GM12891 (cell line): ENCODE data around the gene ST6GAL1.

Experiments
- PAX5 ChIP-seq: IDR thresholded peaks from 2 replicates; pipeline ENCODE4 v1.6.1; 2011; ENCODE audit warnings: low read length, moderate library complexity, mild to moderate bottlenecking; ENCODE audit not compliant: insufficient read depth, severe bottlenecking
- POLR2A ChIP-seq: IDR thresholded peaks from 2 replicates; pipeline ENCODE4 v1.6.1; 2011; ENCODE audit warnings: low read depth, low read length, control low read depth
- POLR2AphosphoS5 ChIP-seq: IDR thresholded peaks from 2 replicates; pipeline ENCODE4 v1.6.1; 2011; ENCODE audit warnings: low read depth, low read length, control low read depth
- POU2F2 ChIP-seq: IDR thresholded peaks from 2 replicates; pipeline ENCODE4 v1.6.1; 2011; ENCODE audit warnings: low read depth, mild to moderate bottlenecking, control low read depth, low read length, moderate library complexity
- SPI1 ChIP-seq: IDR thresholded peaks from 2 replicates; pipeline ENCODE4 v1.6.1; 2011; ENCODE audit warnings: low read depth, low read length, control low read depth
- TAF1 ChIP-seq: IDR thresholded peaks from 2 replicates; pipeline ENCODE4 v1.6.1; 2011; ENCODE audit warnings: low read depth, low read length, control low read depth

DNA sequence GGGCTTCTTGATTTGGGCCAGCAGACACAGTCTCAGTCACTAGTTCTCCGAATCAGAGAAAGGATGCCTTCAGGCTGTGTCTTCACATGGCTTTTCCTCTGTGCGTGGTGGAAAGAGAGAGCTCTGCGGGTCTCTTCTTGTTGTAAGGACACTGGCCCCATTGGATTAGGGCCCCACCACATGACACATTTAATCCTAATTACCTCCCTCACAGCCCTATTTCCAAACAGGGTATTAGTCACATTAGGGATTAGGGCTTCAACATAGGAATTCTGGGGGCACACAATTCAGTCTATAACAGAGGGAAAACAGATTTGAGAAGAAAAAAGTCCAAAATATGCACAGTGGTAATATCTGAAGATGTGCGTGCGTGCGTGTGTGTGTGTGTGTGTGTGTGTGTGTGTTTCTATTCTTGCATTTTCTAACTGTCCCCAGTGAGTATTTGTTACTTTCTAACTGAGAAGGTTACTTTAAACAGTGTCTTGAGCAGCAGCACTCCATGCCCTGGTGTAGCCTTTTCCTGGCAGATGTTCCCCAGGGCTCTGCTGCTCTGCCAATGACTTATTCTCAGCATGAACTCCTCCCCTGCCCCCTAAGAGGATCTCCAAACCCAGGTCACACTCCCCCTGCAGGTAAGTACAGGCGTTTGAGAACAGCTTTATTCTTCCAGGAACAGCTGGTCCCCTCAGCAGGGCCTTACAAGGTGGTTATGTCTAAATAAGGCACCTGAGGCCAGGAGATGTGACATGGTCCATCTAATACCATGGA lies 136.1 kb downstream of the ST6GAL1 start:
- TF ChIP-seq POLR2A (no peak), POLR2AphosphoS5 (no peak), TAF1 (no peak), SPI1 (no peak), POU2F2 (no peak; the same call in 1 of the 2 replicates), PAX5 (no peak)
